Retinal pigment epithelial cell (primary cell): ENCODE data around the gene FAM117B.

ENCODE experiments used
- DNase-seq: peaks from one replicate; pipeline ENCODE4 v3.0.0-alpha.2; 2010; ENCODE audit warnings: low read depth
- H3K4me3 ChIP-seq: 2 replicates; pipeline ENCODE4 v1.5.1; 2011; ENCODE audit warnings: mild to moderate bottlenecking, low read length, control low read depth, moderate library complexity
- TF ChIP-seq, protein P1 (sequence below): conservative IDR thresholded peaks from 2 replicates; pipeline ENCODE4 v1.5.1; 2011; ENCODE audit warnings: low read depth, low read length, control low read depth, inconsistent platforms

FAM117B gene

DNA sequence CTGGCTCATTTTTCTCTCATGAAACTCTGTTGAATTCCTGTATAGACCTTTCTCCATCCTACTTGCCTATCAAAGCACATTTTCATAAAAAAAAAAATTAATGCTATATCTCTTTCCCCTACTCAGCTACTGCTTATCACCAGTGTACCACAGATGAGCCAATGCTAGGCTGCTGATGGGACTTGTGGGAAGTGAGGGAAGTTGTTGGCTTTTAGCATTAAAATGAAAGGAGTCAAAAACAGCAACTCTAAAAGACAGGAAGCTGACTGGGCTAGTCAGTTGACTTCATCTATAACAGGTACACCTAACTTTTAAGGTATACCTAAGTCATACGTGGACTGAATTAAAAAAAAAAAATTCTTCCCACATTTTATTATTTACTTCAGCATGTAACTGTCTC is 102.1 kb downstream of the FAM117B start:
- no peak overlapping the region for H3K4me3 ChIP-seq
- no peak for DNase-seq
- TF ChIP-seq, protein P1, sequence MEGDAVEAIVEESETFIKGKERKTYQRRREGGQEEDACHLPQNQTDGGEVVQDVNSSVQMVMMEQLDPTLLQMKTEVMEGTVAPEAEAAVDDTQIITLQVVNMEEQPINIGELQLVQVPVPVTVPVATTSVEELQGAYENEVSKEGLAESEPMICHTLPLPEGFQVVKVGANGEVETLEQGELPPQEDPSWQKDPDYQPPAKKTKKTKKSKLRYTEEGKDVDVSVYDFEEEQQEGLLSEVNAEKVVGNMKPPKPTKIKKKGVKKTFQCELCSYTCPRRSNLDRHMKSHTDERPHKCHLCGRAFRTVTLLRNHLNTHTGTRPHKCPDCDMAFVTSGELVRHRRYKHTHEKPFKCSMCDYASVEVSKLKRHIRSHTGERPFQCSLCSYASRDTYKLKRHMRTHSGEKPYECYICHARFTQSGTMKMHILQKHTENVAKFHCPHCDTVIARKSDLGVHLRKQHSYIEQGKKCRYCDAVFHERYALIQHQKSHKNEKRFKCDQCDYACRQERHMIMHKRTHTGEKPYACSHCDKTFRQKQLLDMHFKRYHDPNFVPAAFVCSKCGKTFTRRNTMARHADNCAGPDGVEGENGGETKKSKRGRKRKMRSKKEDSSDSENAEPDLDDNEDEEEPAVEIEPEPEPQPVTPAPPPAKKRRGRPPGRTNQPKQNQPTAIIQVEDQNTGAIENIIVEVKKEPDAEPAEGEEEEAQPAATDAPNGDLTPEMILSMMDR: no peak

DNA sequence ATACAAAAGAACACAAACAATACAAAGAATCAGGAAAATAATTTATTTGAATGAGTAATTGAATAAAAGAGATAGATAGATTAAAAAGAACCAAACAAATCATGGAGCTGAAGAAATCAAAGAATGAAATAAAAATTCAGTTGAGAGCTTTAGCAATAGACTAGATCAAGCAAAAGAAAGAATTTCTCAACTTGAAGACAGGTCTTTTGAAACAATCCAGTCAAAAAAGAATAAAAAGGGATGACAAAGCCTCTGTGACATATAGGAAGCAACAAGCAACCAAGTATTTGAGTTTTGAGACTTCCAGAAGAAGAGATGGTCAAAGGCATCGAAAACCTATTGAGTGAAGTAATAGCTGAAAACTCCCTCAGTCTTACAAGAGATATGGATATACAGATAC is 108.8 kb downstream of the FAM117B start:
- DNase-seq: no peak
- TF ChIP-seq, protein P1: no peak
- H3K4me3 ChIP-seq: no peak overlapping the region

DNA sequence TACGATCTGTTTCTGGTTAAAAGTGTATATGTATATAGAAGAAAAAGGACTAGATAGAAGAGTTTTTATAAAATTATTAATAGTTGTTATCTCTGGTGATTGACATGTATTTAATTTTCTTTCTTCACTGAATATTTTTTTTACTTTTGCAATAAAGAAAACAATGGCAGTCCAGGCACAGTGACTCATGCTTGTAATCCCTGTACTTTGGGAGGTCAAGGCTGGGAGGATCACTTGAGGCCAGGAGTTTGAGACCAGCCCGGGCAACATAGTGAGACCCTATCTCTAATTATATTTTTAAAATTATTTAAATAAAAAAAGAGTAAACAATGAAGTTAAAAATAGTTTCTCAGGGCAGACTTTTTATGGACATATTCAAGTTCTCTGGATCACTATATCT is 114.7 kb downstream of the FAM117B start:
- DNase-seq: no peak
- TF ChIP-seq, protein P1: no peak
- no peak overlapping the region for H3K4me3 ChIP-seq

DNA sequence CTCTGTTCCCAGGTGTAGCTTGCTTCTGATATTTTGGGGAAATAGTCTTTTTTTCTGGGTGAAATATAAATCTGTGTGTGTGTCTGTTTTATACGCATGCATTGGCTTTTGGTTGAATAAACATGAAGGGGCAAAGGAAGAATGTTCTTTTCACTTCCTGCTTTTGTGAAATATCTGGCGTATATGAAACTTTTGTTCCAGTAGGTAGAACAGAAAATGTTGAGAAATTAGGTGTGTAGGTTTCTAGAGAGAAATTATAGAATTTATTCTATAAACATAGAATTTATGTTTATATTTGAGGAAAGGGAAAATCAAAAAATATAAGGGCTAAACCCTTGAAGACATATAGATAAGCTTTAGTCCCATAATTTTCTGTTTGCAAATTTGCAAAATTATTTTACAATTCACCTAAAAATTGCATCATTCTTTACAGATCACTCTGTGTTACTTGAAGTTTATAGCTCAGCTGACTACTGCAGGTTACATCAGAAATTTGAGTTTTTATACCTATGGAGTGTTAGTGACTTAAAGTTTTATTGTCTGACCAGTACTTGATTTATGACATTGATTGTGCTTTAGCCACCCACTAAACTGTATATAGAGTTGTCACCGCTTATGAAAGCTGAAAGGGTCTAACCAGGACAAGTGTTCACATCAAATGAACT is 116.1 kb downstream of the FAM117B start:
- no peak for DNase-seq
- TF ChIP-seq, protein P1: no peak
- H3K4me3 ChIP-seq: no peak overlapping the region

- TF ChIP-seq, protein P1: no peak
- no peak for DNase-seq
- H3K4me3 ChIP-seq: no peak overlapping the region
These were observed 117.3 kb downstream of the FAM117B start for GRCh38 chr2:202752071-202752470.

DNA sequence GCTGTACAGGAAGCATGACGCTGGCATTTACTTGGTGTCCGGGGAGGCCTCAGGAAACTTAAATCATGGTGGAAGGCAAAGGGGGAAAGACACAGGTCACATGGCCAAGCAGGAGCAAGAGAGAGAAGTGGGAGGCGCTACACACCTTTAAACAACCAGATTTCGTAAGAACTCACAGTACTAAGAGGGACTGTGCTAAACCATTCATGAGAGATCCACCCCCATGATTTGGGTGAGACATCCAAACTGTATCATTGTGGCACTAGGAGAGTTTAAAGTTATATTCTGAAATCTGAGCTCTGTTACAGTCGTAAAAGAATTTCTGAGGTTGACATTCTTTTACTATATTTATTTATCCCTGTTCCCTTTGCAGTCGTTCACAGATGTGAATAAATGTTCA is 120.2 kb downstream of the FAM117B start:
- no peak overlapping the region for H3K4me3 ChIP-seq
- TF ChIP-seq, protein P1: no peak
- no peak for DNase-seq

GRCh38 chr2:202756598-202756997 is 121.8 kb downstream of the FAM117B start:
- TF ChIP-seq, protein P1: no peak
- DNase-seq: no peak
- no peak overlapping the region for H3K4me3 ChIP-seq
